ENCODE results near the gene ZNF441. TPM values are rescaled to one million over a fixed set of nuclear protein-coding genes. Genes with fewer than 3 reads are reported as not detected.
"Not testable (repeated sequence)": the region's sequence is repeated elsewhere in the genome, so short reads cannot be mapped to it uniquely, and the experiment has no call there.

The ZNF441 gene
- total RNA-seq, 4 donors from 2014 or later: 13.8 to 18.1 (median 15.8) TPM

GRCh38 chr19:11807099-11807380 is 40.2 kb downstream of the ZNF441 start:
- Histone ChIP-seq H3K27ac (no peak overlapping the region), H3K27me3 (no peaks in the 10 kb centered on the region), H3K4me1 (no peaks in the 10 kb centered on the region), H3K9me3 (peaks cover 0 to 36% (median 12%) of the 10 kb centered on the region in 4 donors), H3K36me3 (peaks cover 0 to 67% (median 0%) of the 10 kb centered on the region in 3 donors), H3K4me3 (no peak overlapping the region)
- TF ChIP-seq POLR2A (IDR thresholded peaks at IDR 0.05) (no peak), EP300 (IDR thresholded peaks at IDR 0.05) (no peak), CTCF (IDR thresholded peaks at IDR 0.05) (no peak)
- no peak for DNase-seq (ENCODE audit: low spot score in 2 of 2)
- WGBS, 2 donors: 91 to 92% methylated on average over 2 of the region's 2 CpGs

- peaks cover 0 to 20% (median 7%) of the 10 kb centered on the region in 4 donors for H3K4me1 ChIP-seq
- H3K27me3 ChIP-seq: no peaks in the 10 kb centered on the region
- WGBS, 2 donors: 3% methylated on average over 6 of the region's 6 CpGs
- no peak for DNase-seq (ENCODE audit: low spot score in 2 of 2)
- TF ChIP-seq POLR2A (IDR thresholded peaks at IDR 0.05) (no peak), EP300 (IDR thresholded peaks at IDR 0.05) (no peak)
- H3K27ac ChIP-seq: peak overlapping the region in 3 of 4 donors; percentile 13 to 96 (median 94)
- H3K4me3 ChIP-seq: peak overlapping the region; percentile 79 to 97 (median 84)
- H3K36me3 ChIP-seq: peaks cover 0 to 25% (median 0%) of the 10 kb centered on the region in 3 donors
- H3K9me3 ChIP-seq: peaks cover 0 to 3% (median 0%) of the 10 kb centered on the region in 4 donors
These were observed 46.9 kb downstream of the ZNF441 start for GRCh38 chr19:11813703-11814028.

GRCh38 chr19:11814029-11814699 is 47.4 kb downstream of the ZNF441 start, which contains the start of gene ZNF440:
TSS of gene ZNF440 (plus strand) at chr19:11814273. CDS start at chr19:11814448, 175 bp downstream.
- Histone ChIP-seq H3K27me3 (no peaks in the 10 kb centered on the region), H3K4me1 (peaks cover 0 to 20% (median 7%) of the 10 kb centered on the region in 4 donors), H3K4me3 (peak within 1 kb of the TSS; percentile 79 to 97 (median 84)), H3K9me3 (no peaks in the 10 kb centered on the region), H3K27ac (peak within 1 kb of the TSS; percentile 72 to 96 (median 92)), H3K36me3 (peaks cover 0 to 25% (median 0%) of the 10 kb centered on the region in 3 donors)
- peak; percentile 93 to 97 for DNase-seq (ENCODE audit: low spot score in 2 of 2)
- WGBS, 2 donors: 1% methylated on average over 48 to 54 of the region's 55 CpGs
- TF ChIP-seq POLR2A (IDR thresholded peaks at IDR 0.05) (peak; percentile 69 to 85), EP300 (IDR thresholded peaks at IDR 0.05) (peak; percentile 49 to 98), CTCF (IDR thresholded peaks at IDR 0.05) (peak in 1 of 5 experiments; percentile 33)

- H3K4me1 ChIP-seq: peaks cover 0 to 20% (median 7%) of the 10 kb centered on the region in 4 donors
- TF ChIP-seq CTCF (IDR thresholded peaks at IDR 0.05) (no peak), EP300 (IDR thresholded peaks at IDR 0.05) (no peak), POLR2A (IDR thresholded peaks at IDR 0.05) (no peak)
- no peaks in the 10 kb centered on the region for H3K9me3 ChIP-seq
- peak overlapping the region; percentile 79 to 97 (median 84) for H3K4me3 ChIP-seq
- DNase-seq (ENCODE audit: low spot score in 2 of 2): no peak
- 14 to 16% methylated on average over 13 of the region's 13 CpGs for WGBS, 2 donors
- H3K27me3 ChIP-seq: no peaks in the 10 kb centered on the region
- H3K36me3 ChIP-seq: peaks cover 0 to 25% (median 0%) of the 10 kb centered on the region in 3 donors
- H3K27ac ChIP-seq: peak overlapping the region; percentile 72 to 96 (median 92)
These were observed 47.9 kb downstream of the ZNF441 start for GRCh38 chr19:11814700-11815035.

GRCh38 chr19:11821474-11822109 is 54.8 kb downstream of the ZNF441 start:
- DNase-seq (ENCODE audit: low spot score in 2 of 2): no peak
- Histone ChIP-seq H3K27me3 (no peaks in the 10 kb centered on the region), H3K4me3 (no peak overlapping the region), H3K4me1 (no peaks in the 10 kb centered on the region), H3K9me3 (peaks cover 0 to 27% (median 0%) of the 10 kb centered on the region in 4 donors), H3K27ac (no peak overlapping the region), H3K36me3 (peaks cover 0 to 70% (median 0%) of the 10 kb centered on the region in 3 donors)
- 68 to 72% methylated on average over 5 of the region's 5 CpGs for WGBS, 2 donors
- no peak for TF ChIP-seq CTCF (IDR thresholded peaks at IDR 0.05)
- TF ChIP-seq EP300 (IDR thresholded peaks at IDR 0.05): no peak
- no peak for TF ChIP-seq POLR2A (IDR thresholded peaks at IDR 0.05)

GRCh38 chr19:11828957-11829876 is 62.4 kb downstream of the ZNF441 start:
- DNase-seq (ENCODE audit: low spot score in 2 of 2); H3K4me3 ChIP-seq; H3K4me1 ChIP-seq; H3K27ac ChIP-seq; H3K27me3 ChIP-seq: not testable (repeated sequence)
- peaks cover 0 to 95% (median 22%) of the 10 kb centered on the region in 3 donors for H3K36me3 ChIP-seq
- 93 to 94% methylated on average over 7 of the region's 7 CpGs for WGBS, 2 donors
- peaks cover 5 to 98% (median 25%) of the 10 kb centered on the region in 4 donors for H3K9me3 ChIP-seq

Data from tibial nerve (tissue), 4 donors.